Measurements from ENCODE around the gene SLC37A1.
A peak's percentile ranks its signal among the peaks of the same experiment; 100 is the strongest.

SLC37A1 gene

GRCh38 chr21:42480736-42481135 lies 32.9 kb upstream of the SLC37A1 start:
- DNase-seq: no peak

GRCh38 chr21:42481169-42481568 lies 32.5 kb upstream of the SLC37A1 start:
- no peak for DNase-seq

- DNase-seq: no peak
These were observed 28.7 kb upstream of the SLC37A1 start for GRCh38 chr21:42484966-42485365.

GRCh38 chr21:42486072-42486471 lies 27.6 kb upstream of the SLC37A1 start:
- no peak for DNase-seq

GRCh38 chr21:42486531-42486930 lies 27.1 kb upstream of the SLC37A1 start:
- no peak for DNase-seq

GRCh38 chr21:42489006-42489563 lies 24.6 kb upstream of the SLC37A1 start:
- DNase-seq: no peak

- no peak for DNase-seq
These were observed 23.7 kb upstream of the SLC37A1 start for GRCh38 chr21:42489991-42490390.

GRCh38 chr21:42490720-42491119 lies 22.9 kb upstream of the SLC37A1 start:
- no peak for DNase-seq

GRCh38 chr21:42491328-42491727 lies 22.3 kb upstream of the SLC37A1 start:
- no peak for DNase-seq

- DNase-seq: no peak
These were observed 21.5 kb upstream of the SLC37A1 start for GRCh38 chr21:42492201-42492600.

- DNase-seq: no peak
These were observed 20.3 kb upstream of the SLC37A1 start for GRCh38 chr21:42493109-42494060.

- DNase-seq: no peak
These were observed 18.6 kb upstream of the SLC37A1 start for GRCh38 chr21:42495027-42495426.

- no peak for DNase-seq
These were observed 17.9 kb upstream of the SLC37A1 start for GRCh38 chr21:42495765-42496119.

GRCh38 chr21:42496120-42496838 lies 17.4 kb upstream of the SLC37A1 start, which contains the start of gene RSPH1:
TSS of gene RSPH1 (minus strand) at chr21:42496224. CDS start at chr21:42496186, 38 bp downstream.
- DNase-seq: peak; percentile 100

GRCh38 chr21:42496839-42497202 lies 16.8 kb upstream of the SLC37A1 start:
- no peak for DNase-seq

- DNase-seq: no peak
These were observed 15.6 kb upstream of the SLC37A1 start for GRCh38 chr21:42498012-42498411.

GRCh38 chr21:42499444-42500112 lies 14.1 kb upstream of the SLC37A1 start:
- no peak for DNase-seq

GRCh38 chr21:42500225-42500624 lies 13.4 kb upstream of the SLC37A1 start:
- no peak for DNase-seq

- DNase-seq: no peak
These were observed 12.9 kb upstream of the SLC37A1 start for GRCh38 chr21:42500736-42501135.

- no peak for DNase-seq
These were observed 9.9 kb upstream of the SLC37A1 start for GRCh38 chr21:42503711-42504110.

- no peak for DNase-seq
These were observed 8.4 kb upstream of the SLC37A1 start for GRCh38 chr21:42505090-42505726.

GRCh38 chr21:42507418-42507817 lies 6.2 kb upstream of the SLC37A1 start:
- DNase-seq: no peak

GRCh38 chr21:42508371-42508770 lies 5.3 kb upstream of the SLC37A1 start:
- DNase-seq: no peak

Measured in midbrain (tissue), 1 donor.